Cardiac muscle cell (in vitro differentiated cells and primary cell): Measurements from ENCODE around the gene RORB. TPM values are rescaled to one million over a fixed set of nuclear protein-coding genes. Genes with fewer than 3 reads are reported as not detected.

Experiments
- DNase-seq, 2 donors: peaks; one replicate each; pipeline versions ENCODE4 v3.0.0 to v3.0.0-alpha.2; 2010 to 2017; ENCODE audit warnings: low read depth in 1 of 2, low spot score in 1 of 2
- H3K27ac ChIP-seq: fragments of 200-600 bp; sonication (generic); 2 replicates; pipeline ENCODE4 v1.5.1; 2016
- H3K27me3 ChIP-seq: fragments of 200-600 bp; sonication (generic); 2 replicates; pipeline ENCODE4 v1.6.0; 2016; ENCODE audit warnings: control low read depth
- H3K36me3 ChIP-seq: fragments of 200-600 bp; sonication (generic); 2 replicates; pipeline ENCODE4 v1.5.1; 2016; ENCODE audit warnings: control low read depth
- H3K4me1 ChIP-seq: fragments of 200-600 bp; sonication (generic); 2 replicates; pipeline ENCODE4 v1.8.1; 2017; ENCODE audit warnings: low read depth, mild to moderate bottlenecking, mixed run types
- H3K4me3 ChIP-seq: fragments of 200-600 bp; sonication (generic); 2 replicates; pipeline ENCODE4 v1.5.1; 2016; ENCODE audit warnings: mild to moderate bottlenecking
- H3K9me3 ChIP-seq: fragments of 200-600 bp; sonication (generic); 2 replicates; pipeline ENCODE4 v1.5.1; 2017; ENCODE audit warnings: low read depth, mild to moderate bottlenecking, control low read depth
- polyA plus RNA-seq: library from polyadenylated mRNA; unstranded; fragments of >200 nt; fragmentation: Nextera tagmentation; extraction: Ambion mirVana; gene quantifications from 2 replicates; pipeline ENCODE4 v1.2.1, GENCODE V29; 2016
- total RNA-seq: library from RNA; depleted of rRNA; stranded (reverse); fragments of >200 nt; gene quantifications from 2 replicates; pipeline ENCODE4 v1.2.3, GENCODE V29; 2016
- TF ChIP-seq, protein P1 (sequence below): IDR thresholded peaks from 2 replicates; pipeline ENCODE4 v1.5.1; 2012; ENCODE audit warnings: low read depth, mild to moderate bottlenecking, low read length

The RORB gene
- total and polyA plus RNA-seq, 2 experiments from 2014 or later, result 0.03 TPM; not detected in 1

DNA sequence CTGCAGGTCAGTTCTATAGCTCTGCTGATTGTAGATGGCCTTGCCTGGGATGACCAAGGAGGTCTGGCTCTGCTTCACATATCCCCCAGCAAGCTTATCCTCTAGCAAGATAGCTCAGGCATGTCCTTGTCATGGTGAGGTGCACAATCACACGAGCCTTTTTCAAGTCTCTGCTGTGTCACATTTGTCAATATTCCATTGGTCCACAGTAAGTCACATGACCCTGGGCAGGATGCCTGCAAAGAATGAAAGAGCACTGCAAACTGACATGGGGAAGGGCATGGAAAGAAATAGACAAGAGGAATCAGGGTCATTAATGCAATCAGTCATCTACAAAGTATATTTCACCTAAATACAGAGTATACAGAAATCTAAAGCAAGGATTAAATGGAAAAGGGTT, 142.0 kb downstream of the RORB start:
- no peaks in the 10 kb centered on the region for H3K9me3 ChIP-seq
- no peak for DNase-seq
- H3K4me1 ChIP-seq, result no peaks in the 10 kb centered on the region
- no peaks in the 10 kb centered on the region for H3K36me3 ChIP-seq
- no peaks in the 10 kb centered on the region for H3K27me3 ChIP-seq
- no peak overlapping the region for H3K27ac ChIP-seq
- TF ChIP-seq, protein P1, sequence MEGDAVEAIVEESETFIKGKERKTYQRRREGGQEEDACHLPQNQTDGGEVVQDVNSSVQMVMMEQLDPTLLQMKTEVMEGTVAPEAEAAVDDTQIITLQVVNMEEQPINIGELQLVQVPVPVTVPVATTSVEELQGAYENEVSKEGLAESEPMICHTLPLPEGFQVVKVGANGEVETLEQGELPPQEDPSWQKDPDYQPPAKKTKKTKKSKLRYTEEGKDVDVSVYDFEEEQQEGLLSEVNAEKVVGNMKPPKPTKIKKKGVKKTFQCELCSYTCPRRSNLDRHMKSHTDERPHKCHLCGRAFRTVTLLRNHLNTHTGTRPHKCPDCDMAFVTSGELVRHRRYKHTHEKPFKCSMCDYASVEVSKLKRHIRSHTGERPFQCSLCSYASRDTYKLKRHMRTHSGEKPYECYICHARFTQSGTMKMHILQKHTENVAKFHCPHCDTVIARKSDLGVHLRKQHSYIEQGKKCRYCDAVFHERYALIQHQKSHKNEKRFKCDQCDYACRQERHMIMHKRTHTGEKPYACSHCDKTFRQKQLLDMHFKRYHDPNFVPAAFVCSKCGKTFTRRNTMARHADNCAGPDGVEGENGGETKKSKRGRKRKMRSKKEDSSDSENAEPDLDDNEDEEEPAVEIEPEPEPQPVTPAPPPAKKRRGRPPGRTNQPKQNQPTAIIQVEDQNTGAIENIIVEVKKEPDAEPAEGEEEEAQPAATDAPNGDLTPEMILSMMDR, result no peak
- H3K4me3 ChIP-seq, result no peak overlapping the region

DNA sequence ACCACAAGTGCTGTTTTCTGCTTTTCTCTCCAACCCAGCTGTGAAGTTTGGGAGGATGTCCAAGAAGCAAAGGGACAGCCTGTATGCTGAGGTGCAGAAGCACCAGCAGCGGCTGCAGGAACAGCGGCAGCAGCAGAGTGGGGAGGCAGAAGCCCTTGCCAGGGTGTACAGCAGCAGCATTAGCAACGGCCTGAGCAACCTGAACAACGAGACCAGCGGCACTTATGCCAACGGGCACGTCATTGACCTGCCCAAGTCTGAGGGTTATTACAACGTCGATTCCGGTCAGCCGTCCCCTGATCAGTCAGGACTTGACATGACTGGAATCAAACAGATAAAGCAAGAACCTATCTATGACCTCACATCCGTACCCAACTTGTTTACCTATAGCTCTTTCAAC, 145.2 kb downstream of the RORB start:
- Histone ChIP-seq H3K9me3 (no peaks in the 10 kb centered on the region), H3K4me3 (no peak overlapping the region), H3K36me3 (no peaks in the 10 kb centered on the region), H3K27ac (no peak overlapping the region), H3K27me3 (no peaks in the 10 kb centered on the region), H3K4me1 (no peaks in the 10 kb centered on the region)
- no peak for DNase-seq
- TF ChIP-seq, protein P1, result no peak

DNA sequence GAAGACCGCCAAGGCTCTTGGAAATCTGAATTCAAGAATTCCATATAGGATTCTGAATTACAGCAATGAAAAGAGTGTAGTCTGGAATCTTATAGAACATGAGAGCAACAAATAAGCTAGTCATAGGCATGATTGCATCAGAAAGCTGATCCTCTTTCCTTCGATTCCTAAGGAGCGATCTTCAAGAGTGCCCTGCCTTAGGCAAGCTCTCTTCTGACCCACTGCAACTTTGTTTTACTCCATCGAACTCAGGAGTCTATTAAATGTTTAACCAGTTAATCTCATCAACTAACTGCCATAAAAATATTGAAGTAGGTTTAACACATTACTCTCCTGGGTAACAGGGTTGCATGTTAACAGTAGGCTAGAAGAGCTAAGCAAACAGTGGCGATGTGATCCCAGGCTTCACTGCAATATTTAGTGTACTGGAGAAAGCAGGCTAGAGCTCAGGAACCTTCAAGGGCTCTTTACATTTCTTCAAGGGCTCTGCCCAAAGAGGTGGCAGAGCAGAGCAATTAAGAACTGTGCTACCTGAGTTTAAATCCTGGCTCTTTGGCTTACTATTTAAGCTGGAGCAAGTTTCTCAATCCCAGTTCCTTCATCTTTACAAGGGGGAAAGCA, 146.3 kb downstream of the RORB start:
- TF ChIP-seq, protein P1, result no peak
- no peaks in the 10 kb centered on the region for H3K27me3 ChIP-seq
- no peak overlapping the region for H3K4me3 ChIP-seq
- H3K36me3 ChIP-seq, result no peaks in the 10 kb centered on the region
- H3K4me1 ChIP-seq, result no peaks in the 10 kb centered on the region
- no peak overlapping the region for H3K27ac ChIP-seq
- H3K9me3 ChIP-seq, result no peaks in the 10 kb centered on the region
- no peak for DNase-seq

DNA sequence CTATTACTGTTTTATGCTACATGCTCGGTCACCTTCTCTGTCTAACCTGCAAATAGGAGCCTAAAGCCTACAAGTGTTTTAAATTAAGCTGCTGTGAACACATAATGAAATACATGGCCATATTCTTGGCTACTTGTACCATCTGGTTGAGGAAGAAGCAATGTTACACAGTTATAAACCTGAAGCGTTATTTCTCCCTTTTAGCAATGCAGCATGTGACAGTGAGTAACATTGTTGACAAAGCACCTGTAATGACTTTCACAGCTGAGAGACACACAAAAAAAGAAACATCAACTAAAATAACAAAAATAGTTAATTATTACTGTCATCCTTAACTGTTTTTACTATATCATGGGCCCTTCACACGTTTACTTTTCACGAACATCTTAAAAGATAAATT, 146.9 kb downstream of the RORB start:
- Histone ChIP-seq H3K4me3 (no peak overlapping the region), H3K27me3 (no peaks in the 10 kb centered on the region)

DNA sequence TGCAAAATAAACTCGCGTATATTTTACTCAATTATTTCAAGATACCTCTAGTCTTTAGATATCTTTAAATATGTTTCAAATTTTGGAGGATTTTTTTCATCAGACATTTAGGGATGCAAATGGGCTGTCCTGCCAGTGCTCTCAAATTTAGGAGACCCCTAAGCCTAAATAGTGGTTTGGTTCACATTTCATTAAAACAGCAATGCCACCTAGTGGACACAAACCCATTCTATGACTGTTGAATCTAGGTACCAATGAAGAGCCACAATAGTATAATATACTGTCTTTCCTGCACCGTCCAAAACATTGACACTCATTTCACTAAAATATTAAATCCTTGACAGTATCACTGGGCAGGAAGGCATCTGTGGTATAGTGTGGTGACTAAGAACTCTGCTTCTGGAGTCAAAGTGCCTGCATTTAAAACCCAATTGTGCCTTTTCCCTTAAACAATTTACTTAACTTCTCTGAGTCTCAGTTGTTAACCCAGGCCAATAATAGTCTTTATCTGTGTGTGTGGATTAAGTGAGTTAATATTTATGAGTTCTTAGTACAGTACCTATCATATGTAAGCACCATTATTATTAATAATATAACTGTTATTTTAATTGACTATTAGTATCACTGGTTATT, 148.0 kb downstream of the RORB start:
- Histone ChIP-seq H3K9me3 (no peaks in the 10 kb centered on the region), H3K36me3 (no peaks in the 10 kb centered on the region)
- peak; percentile 28 to 57 for DNase-seq

More for the DNA sequence above, 146.9 kb downstream of the RORB start:
- no peaks in the 10 kb centered on the region for H3K9me3 ChIP-seq
- H3K4me1 ChIP-seq, result no peaks in the 10 kb centered on the region
- no peaks in the 10 kb centered on the region for H3K36me3 ChIP-seq
- DNase-seq, result no peak
- TF ChIP-seq, protein P1, result no peak
- no peak overlapping the region for H3K27ac ChIP-seq

More for the DNA sequence above, 148.0 kb downstream of the RORB start:
- Histone ChIP-seq H3K4me1 (no peaks in the 10 kb centered on the region), H3K27ac (no peak overlapping the region), H3K4me3 (no peak overlapping the region), H3K27me3 (no peaks in the 10 kb centered on the region)
- TF ChIP-seq, protein P1, result peak; percentile 58
